Prostate gland (tissue), 2 donors: ENCODE data around the gene ARHGEF11.

Experiments
- POLR2AphosphoS5 ChIP-seq: sonication (generic); formaldehyde crosslinking; IDR thresholded peaks from one replicate; pipeline ENCODE4 v1.6.1; 2017; ENCODE audit warnings: antibody characterized with exemption
- TF ChIP-seq, protein P1 (sequence below), 4 experiments: fragments of 200-600 bp in 2 of 4; fragments of 450-650 bp in 2 of 4; sonication (generic) in 2 of 4; IDR thresholded peaks; 1 replicate in 3 of 4; 2 replicates in 1 of 4; pipeline ENCODE4 v1.5.1; 2016 to 2019; ENCODE audit warnings: antibody characterized with exemption in 4 of 4, mild to moderate bottlenecking in 2 of 4, moderate library complexity in 2 of 4

DNA sequence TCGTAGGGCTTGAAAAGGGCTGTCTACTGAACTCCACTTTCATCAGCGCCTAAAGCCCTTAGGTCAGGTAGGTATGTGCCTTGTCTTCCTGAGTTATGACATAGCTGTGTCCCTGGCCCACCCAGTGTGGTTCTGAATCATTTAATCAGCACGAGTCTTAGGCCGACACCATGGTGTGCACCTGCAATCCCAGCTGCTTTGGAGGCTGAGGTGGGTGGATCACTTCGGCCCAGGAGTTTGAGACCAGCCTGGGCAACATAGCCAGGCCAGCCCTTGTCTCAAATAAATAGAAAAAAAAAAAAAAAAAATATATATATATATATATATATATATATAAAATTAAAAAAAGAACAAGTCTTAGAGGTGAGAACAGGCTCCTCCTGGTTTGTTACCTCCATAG is 109.4 kb downstream of the ARHGEF11 start:
- TF ChIP-seq, protein P1, sequence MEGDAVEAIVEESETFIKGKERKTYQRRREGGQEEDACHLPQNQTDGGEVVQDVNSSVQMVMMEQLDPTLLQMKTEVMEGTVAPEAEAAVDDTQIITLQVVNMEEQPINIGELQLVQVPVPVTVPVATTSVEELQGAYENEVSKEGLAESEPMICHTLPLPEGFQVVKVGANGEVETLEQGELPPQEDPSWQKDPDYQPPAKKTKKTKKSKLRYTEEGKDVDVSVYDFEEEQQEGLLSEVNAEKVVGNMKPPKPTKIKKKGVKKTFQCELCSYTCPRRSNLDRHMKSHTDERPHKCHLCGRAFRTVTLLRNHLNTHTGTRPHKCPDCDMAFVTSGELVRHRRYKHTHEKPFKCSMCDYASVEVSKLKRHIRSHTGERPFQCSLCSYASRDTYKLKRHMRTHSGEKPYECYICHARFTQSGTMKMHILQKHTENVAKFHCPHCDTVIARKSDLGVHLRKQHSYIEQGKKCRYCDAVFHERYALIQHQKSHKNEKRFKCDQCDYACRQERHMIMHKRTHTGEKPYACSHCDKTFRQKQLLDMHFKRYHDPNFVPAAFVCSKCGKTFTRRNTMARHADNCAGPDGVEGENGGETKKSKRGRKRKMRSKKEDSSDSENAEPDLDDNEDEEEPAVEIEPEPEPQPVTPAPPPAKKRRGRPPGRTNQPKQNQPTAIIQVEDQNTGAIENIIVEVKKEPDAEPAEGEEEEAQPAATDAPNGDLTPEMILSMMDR (IDR thresholded peaks at IDR 0.05): no peak
- TF ChIP-seq POLR2AphosphoS5: no peak
